Caki2 (cell line): ENCODE results near the gene ATG16L1. TPM values are rescaled to one million over a fixed set of nuclear protein-coding genes. Genes with fewer than 3 reads are reported as not detected.

ENCODE experiments used
- DNase-seq: peaks from one replicate; pipeline ENCODE4 v3.0.0-alpha.2; 2015; ENCODE audit warnings: low read depth
- in situ Hi-C: cut with HindIII; loops from 2 replicates; pipeline ENCODE4 v1.10.0; 2016; ENCODE audit warnings: low sequenced_read_pairs, low pct_unique_long_range_greater_than_20kb, mixed read lengths
- total RNA-seq: library from RNA; depleted of rRNA; stranded (reverse); fragments of >200 nt; shearing (Covaris generic); gene quantifications from 2 replicates; pipeline ENCODE4 v1.2.3, GENCODE V29; 2014; ENCODE audit warnings: low replicate concordance; rRNA removed

Gene ATG16L1
- 33.0 and 41.6 TPM in 2 replicates for total RNA-seq

DNA sequence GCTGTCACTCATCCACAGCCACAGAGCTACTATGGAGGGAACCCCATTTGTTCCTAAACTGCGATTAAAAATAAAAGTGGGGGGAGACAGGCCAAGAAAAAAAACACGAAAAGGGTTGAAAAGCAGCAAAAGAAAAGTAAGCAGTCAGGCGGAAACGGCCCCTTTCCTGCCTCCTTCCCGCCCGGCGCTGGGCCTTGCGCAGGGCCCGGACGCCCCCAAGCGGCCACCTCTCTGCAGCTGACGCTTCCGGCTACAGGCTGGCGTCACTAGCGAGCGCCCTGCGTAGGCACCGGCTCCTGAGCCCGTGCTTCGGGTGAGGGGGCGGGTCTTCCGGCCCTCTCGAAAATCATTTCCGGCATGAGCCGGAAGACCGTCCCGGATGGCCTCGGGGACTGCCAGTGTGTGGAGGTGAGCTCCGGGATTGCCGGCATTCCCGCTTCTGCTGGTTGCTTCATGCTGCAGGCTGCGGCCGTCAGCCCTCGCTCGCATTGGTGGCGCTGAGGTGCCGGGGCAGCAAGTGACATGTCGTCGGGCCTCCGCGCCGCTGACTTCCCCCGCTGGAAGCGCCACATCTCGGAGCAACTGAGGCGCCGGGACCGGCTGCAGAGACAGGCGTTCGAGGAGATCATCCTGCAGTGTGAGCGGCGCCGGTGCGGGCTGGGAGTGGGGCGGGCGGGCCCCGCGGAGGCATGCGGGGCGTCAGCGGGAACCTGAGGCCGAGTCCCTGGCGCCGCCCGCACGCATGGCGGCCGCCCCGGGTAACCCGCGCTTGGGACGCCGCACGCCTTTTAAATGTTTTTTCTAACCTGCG, at the start of gene ATG16L1:
TSS of gene ATG16L1 (plus strand) at position 368 of the 811 bp plus-strand sequence. CDS start at position 523, 155 bp downstream.
- peak; percentile 88 for DNase-seq
- in situ Hi-C loops, result no loop called here

DNA sequence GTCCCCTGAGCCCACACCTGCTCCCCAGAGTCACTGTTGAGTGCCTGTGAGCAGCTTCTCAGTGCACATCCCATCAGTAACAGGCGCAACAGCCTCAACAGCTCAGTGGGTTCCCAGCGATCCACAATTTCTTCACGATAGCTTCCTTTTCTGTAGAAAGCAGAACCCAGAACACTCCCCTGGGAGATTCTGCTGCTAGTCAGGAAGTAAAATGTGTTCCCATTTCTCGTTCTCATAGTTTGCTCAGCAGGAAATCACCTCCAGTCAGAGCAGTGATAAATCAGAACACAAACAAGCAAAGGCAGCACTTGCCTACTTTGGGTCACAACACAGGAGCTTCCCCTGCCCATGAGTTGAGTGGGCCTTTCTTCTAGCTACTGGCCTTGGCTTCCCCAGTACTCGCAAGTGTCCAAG, 48.9 kb upstream of the ATG16L1 start:
- in situ Hi-C loops, result no loop called here
- no peak for DNase-seq

DNA sequence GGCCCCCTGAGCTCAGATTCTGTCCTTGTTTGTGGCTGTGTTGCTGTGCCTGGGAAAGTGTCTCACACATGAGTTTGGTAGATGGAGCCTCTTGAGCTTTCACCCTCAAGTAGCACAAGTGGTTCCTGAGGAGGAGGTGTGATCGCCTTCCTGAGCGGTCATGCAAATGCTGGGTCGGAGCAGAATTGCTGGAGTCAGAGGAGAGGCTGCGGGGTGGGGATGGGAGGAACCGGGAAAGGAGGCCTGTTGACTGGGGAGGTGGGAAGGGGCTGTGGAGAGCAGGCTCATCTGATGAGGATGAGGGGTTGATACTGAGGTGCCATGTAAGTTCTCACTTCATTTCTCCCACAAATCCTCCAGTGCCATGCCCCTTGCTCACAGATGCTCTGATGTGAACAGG, 48.4 kb upstream of the ATG16L1 start:
- in situ Hi-C loops, result no loop called here
- DNase-seq, result no peak

DNA sequence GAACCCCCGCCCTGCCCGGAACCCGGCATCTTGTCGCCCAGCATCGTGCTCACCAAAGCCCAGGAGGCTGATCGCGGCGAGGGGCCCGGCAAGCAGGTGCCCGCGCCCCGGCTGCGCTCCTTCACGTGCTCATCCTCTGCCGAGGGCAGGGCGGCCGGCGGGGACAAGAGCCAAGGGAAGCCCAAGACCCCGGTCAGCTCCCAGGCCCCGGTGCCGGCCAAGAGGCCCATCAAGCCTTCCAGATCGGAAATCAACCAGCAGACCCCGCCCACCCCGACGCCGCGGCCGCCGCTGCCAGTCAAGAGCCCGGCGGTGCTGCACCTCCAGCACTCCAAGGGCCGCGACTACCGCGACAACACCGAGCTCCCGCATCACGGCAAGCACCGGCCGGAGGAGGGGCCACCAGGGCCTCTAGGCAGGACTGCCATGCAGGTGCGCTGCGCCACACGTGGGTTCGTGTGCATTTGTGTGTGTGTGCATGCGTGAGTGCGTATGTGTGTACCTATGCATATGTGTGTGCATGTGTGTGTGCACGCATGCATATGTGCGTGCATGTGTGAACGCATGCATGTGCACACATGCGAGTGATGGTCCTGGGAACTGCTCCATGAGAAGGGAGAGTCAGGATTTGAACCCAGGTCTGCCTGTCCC, 47.1 kb upstream of the ATG16L1 start:
- no peak for DNase-seq
- in situ Hi-C loops, result no loop called here

DNA sequence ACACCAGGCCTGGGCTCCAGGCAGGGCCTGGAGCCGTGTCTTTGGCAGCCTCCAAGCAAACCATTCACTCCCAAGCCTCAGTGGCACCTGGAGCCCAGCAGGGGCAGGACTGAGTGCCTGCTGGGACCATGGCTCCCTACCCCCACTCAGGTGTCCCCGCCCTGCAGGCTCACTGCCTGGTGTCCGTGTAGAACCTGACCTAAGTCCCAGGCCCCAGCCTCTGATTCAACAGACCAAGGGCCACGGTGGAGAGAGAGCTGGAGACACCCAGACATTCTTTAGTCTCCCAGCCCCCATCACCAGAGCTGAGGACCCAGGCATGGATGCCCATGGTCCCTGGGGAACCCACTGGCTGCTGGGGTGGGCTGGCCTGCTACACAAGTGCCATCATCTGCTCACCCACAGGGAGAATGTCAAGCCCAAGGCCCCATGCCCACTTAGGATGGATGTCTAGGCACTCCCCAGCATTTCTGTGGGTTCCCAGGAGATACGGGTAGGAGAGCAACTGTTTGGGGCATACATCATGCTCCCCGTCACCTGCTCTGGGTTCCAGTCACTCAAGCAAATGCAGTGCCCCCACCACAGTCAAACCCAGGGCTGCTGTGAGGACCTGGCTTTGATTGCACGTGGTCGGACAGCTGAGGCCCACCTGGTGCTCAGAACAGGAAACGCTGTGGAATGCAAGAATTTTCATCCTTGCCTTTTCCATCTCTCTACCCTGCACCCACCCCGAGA, 42.9 kb upstream of the ATG16L1 start:
- peak; percentile 27 for DNase-seq
- in situ Hi-C loops, result no loop called here

DNA sequence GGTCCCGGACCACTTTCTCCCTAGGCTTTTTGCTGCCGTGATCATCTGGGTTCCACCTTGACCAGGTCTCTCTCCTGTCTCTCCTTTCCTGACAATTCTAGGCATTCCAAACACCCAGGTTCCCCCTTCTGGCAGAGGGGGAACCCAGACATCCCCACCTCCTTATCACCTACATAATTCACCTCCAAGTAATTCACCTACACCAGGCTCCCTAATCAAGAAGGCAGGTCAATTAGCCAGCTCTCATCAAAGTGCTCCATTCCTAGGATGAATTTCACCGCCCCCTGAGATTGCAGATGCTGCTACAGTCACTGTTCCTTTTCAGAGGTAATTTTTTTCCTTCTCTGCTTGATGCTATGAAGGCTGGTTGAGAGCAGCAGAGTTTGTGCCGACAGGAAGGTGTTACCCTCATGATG, 42.3 kb upstream of the ATG16L1 start:
- DNase-seq, result no peak
- in situ Hi-C loops, result no loop called here

DNA sequence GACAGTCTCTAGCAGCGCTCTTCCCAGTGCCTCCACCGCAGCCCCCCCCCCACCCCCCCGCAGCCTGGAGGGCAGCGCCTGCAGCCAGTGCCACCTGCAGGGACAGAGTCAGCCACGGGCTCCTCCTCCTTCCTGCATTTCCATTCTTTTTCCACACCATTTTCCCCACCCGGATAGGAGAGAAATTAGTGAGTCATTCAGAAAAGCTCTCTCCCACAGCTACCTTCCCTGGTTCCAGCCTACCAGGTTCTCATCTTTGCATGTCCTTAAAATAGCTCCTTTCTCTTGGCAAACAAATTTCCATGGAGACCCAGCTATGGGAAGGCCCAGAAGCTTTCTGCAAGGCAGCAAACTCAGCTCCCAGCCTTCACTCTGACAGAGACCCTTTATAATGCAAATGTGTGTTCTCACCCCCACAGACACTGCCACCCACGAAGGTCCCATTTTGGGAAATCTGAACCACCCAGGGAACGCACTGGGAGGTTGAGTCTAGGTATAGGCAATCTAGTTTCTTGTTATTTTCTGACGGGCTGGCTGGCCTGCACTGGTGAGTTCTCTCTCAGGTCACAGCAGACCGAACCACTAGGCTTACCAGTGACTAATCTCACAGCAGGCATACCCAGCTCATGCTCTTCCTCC, 41.8 kb upstream of the ATG16L1 start:
- in situ Hi-C loops, result no loop called here
- DNase-seq, result peak; percentile 68

DNA sequence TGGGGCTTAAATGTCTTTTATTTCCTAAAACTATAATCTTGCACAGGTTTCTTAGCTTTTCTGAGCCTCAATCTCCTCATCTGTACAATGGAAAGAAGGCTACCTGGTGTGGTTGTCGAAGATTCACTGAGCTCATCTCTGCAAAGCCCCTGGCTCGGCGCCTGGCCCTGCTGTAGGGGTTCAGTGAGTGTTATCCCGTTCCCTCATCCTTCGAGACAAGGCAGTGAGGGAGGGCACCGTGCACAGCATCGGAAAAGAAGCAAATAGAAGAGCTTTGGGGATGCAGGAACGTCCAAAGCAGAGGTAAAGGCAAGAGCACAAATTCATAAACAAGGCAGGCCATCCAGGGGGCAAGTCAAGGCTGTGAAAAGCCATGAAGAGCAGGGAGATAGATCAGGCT, 41.2 kb upstream of the ATG16L1 start:
- in situ Hi-C loops, result no loop called here
- DNase-seq, result no peak

DNA sequence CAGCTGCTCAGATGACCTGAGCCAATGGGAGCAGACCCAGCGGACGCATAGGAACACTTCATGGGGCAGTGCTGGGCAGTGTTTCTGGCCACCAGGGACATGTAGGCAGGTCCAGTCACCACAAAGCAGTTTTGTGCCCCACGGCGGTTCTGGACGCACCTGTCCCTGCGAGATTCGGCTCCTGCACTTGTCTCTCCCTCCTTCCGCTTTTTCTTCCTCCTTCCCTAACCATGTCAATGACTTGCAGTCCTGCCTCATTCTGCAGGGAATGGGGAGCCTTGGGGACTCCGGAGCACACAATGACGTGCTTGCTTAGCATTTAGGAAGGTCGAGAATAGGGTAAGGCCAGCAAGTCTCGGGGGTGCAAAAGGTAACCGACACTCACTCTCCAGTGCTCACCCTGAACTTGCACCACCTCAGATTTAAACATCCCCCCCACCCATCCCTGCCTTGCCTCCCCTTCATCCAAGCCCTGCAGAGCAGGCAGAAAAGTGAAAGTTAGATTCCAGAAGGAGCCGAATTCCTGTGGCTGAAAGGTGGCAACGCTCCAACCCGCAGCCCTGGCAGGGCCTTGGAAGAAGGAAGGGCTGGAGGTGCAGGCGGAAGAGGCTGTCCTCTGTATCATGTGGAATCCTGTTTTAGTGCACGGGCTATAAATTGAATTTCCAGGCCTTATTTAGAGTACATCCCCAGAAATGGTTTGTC, 40.5 kb upstream of the ATG16L1 start:
- DNase-seq, result peak; percentile 61
- in situ Hi-C loops, result no loop called here

DNA sequence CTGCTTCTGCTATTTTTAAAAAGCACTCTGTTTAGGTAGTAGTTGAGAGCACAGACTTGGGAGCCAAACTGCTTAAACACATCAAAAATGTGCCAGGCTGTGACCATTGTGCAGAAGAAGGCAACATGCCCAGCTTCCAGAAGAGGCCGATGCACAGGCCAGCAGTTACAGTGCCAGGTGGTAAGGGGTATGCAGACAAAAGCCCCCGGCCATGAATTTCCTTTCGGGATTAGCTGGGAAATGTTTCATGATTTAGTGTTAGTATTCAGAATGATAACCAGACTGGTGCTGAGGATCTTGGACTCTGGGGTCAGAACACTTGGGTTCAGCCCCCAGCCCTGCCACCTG, 40.0 kb upstream of the ATG16L1 start:
- in situ Hi-C loops, result no loop called here
- no peak for DNase-seq

DNA sequence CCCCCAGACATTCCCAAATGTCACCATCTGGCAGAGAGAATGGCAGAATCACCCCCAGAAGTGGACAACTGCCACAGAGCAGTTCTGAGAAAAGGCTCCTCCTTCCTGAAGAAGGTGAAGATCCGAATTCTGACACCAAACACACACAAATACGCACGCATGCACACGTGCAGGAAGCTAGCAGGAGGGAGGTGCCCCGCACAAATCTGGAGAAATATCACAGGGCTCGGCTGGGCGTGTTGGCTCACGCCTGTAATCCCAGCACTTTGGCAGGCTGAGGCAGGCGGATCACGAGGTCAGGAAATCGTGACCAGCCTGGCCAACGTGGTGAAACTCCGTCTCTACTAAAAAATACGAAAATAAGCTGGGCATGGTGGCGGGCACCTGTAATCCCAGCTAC, 38.5 kb upstream of the ATG16L1 start:
- DNase-seq, result no peak
- in situ Hi-C loops, result no loop called here

DNA sequence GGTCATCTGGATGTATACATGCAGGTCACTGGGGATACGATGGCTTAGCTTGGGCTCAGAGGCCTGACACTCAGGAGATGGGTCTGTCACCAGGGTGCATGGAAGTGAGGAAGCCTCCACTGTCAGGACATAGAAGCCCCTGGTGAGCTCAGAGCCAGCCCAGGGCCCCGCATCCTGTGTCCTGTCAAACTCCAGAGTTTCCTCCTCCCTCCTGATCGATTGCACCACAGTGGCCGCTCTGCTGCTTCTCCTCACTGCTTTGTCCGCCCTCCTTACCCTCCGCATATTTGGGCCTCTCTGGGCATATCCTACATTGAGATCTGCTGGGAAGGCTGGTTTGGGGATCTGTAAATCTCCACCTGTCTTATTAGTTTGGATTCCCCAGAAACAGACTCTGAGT, 37.5 kb upstream of the ATG16L1 start:
- DNase-seq, result no peak
- in situ Hi-C loops, result no loop called here

DNA sequence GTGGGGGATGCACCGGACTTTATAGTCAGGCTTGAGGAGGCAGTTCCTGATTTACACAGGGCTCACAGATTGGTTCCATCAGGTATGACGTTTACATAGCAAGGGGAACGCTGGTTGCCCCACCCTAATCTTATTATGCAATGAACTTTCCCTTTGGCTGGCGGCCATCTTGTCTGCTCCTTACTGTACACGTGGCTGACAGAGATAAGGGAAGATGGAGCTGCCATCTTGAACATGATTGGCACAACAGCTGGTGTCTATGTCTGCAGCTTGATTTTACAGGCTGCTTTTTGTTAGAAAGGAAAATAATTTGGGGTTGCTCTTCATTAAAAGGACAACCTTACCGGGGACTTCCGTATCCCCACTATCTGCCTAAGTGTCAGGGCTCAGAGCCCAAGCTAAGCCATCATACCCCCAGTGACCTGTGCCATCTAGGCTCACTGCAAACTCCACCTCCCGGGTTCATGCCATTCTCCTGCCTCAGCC, 33.5 kb upstream of the ATG16L1 start:
- in situ Hi-C loops, result no loop called here

DNA sequence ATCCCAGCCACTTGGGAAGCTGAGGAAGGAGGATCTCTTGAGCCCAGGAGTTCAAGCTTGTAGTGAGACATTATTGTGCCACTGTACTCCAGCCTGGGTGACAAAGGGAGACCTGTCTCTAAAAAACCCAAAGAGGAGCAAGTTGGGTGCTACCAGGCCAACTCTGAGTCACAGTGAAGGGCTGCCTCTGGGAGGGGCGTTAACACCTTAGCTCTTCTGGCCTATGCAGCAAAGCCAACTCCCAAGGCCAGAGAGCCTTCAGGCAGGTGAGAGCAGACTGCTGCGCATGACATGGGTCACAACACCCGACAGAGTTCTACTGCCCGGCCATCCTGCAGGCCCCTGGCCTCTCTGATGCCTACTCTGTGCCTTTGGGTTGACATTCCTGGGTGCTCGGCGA, 32.6 kb upstream of the ATG16L1 start:
- in situ Hi-C loops, result no loop called here
- no peak for DNase-seq

More for the DNA sequence above, 33.5 kb upstream of the ATG16L1 start:
- DNase-seq, result no peak

DNA sequence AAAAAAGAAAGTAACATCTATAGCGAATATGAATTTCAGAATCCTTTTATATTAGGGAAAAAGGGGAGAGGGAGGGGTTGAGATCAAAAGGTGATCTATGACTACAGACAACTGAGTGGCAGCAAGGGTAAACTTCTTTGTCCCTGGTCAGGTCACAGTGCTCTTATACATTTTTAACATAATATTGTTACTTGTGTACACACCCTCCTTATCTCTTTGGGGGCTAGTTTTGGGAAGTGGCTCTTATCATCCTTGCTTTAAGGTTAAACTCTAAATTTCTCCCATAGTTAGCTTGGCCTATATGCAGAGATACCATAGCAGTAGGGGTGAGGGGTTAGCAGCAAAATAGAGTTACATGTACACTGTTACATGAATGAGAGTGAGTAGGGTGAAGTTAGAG, 31.6 kb upstream of the ATG16L1 start:
- in situ Hi-C loops, result no loop called here
- DNase-seq, result no peak

DNA sequence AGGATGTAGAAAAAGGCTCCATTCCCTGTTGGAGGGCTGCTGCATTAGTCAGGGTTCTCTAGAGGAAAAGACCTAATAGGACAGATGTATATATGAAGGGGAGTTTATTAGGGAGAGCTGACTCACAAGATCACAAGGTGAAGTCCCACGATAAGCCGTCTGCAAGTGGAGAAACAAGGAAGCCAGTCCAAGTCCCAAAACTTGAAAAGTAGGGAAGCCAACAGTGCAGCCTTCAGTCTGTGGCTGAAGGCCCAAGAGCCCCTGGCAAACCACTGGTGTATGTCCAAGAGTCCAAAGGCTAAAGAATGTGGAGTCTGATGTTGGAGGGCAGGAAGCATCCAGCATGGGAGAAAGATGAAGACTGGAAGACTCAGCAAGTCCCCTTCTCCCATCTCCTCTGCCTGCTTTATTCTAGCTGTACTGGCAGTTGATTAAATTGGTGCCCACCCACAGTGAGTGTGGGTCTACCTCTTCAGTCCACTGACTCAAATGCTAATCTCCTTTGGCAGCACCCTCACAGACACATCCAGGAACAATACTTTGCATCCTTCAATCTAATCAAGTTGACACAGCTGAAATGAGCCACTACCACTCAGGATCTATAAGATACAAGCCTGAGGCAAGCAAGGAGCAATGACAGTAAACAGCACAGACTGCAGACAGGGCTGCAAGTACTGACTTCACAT, 30.0 kb upstream of the ATG16L1 start:
- no peak for DNase-seq
- in situ Hi-C loops, result no loop called here

DNA sequence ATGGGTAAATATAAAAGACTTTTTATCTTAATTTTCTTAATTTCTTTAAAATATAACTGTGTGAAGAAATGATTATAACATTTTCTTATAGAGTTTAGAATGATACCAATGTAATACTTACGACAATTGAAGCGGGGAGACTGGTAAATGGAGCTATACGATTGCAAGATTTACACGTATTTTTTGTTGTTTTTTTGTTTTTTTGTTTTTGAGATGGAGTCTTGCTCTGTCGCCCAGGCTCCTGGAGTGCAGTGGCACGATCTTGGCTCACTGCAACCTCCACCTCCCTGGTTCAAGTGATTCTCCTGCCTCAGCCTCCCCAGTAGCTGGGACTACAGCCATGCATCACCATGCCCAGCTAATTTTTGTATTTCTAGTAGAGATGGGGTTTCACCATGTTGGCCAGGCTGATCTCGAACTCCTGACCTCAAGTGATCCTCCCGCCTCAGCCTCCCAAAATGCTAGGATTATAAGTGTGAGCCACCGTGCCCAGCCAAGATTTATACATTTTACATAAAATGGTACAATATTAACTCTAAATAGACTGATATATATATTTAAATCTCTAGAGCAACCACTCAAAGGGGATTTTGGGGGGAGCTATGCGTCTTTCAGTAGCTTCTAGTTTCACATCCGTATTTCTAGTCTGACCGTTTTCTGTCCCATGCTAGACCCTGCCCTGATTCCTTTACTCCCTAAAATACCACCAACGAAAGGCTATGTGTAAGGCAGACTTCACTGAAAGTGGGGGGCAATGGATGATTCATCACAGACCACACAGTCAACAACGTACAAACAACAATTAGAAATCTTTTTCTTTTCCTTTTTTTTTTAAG, 28.2 kb upstream of the ATG16L1 start:
- DNase-seq, result no peak
- in situ Hi-C loops, result no loop called here
